GM12873 (cell line): ENCODE results near the gene TBX1.

Experiments used
- CTCF ChIP-seq: IDR thresholded peaks from 2 replicates; pipeline ENCODE4 v1.5.1; 2012; ENCODE audit warnings: low read depth, mild to moderate bottlenecking, moderate library complexity, low read length, control low read depth; ENCODE audit not compliant: insufficient read depth; ENCODE audit errors: missing control alignments

Gene TBX1

DNA sequence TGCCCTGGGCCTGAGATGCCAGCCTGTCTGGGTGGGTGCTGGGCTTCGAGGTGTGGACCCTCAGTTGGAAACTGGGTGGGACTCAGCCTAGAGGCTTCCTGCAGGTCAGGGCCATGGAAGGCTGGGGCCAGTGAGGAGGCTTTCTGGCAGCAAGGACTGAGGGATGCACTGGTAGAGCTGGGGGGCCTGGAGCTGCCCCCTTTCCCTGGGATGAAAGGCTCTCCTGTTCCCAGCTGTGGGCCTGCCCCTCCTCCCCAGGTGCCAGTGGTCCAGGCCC is 43.8 kb upstream of the TBX1 start:
- TF ChIP-seq CTCF = no peak

DNA sequence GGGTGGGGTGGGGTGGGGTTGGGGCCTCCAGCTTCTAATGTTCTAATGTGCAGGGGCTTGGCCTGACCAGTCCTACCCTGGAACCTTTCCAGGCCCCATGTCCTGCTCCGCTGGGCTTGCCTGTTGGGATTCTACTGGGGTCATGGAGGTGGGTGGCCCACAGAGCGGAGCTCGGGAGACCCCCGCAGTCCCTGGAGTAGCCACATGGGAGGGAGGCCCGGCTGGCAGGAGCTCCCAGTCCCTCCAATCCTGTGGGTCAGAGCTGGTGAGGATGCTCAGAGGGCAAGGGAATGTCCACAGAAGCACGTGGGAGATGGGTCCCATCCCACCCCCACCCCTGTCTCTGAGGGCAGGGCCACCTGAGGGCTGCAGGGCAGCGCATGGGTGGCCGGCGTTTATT is 43.4 kb upstream of the TBX1 start:
- no peak for TF ChIP-seq CTCF

- peak; percentile 86 for TF ChIP-seq CTCF
Measured at GRCh38 chr22:19717691-19718455, 42.7 kb upstream of the TBX1 start.

DNA sequence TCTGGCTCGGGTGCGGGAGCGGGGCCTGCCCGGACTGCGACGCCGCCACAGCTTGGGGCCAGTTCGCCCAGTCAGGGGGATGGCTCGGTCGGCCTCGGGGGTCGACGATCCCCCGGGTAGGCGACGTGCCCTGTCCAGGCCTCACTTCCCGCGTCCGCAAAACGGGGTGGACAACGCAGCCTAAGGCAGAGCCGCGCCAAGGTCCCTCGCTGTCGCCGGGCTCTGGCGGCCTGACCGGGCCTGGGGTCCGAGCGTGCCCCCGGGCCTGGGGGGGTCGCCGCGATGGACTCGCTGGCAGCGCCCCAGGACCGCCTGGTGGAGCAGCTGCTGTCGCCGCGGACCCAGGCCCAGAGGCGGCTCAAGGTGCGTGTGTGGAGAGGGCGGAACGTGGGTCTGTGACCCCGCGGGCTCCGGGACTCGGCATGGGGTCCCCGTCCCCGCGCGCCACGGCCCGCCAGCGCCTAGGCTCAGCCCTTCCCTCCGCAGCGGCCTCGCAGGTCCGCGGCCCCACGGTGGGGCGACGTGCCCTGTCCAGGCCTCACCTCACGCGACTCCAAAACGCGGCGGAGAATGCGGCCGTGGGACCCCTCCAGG is 42.0 kb upstream of the TBX1 start:
- TF ChIP-seq CTCF = no peak

- TF ChIP-seq CTCF = no peak
Measured at GRCh38 chr22:19719050-19719482, 41.5 kb upstream of the TBX1 start.

DNA sequence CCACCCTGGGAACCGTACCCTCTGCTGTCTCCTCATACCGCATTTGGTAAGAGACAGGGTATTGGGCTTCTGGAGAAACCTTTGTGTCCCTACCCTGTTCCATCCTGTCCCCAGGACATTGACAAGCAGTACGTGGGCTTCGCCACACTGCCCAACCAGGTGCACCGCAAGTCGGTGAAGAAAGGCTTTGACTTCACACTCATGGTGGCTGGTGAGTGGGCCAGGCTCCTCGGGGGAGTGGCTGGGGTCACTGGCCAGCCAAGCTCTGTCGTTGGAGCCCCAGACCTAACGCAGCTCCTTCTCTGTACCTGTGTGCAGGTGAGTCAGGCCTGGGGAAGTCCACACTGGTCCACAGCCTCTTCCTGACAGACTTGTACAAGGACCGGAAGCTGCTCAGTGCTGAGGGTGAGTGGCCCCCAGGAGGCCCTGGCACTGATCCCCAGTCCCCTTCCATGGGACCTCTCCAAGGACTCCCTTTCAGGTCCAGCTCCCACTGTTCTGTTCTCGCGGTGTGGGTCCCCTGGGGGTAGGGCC is 41.0 kb upstream of the TBX1 start:
- no peak for TF ChIP-seq CTCF

- TF ChIP-seq CTCF = no peak
Measured at GRCh38 chr22:19720150-19720827, 40.3 kb upstream of the TBX1 start.
